Thoracic aorta (tissue), 2 donors: ENCODE data around the gene CPXM2. TPM values are rescaled to one million over a fixed set of nuclear protein-coding genes. Genes with fewer than 3 reads are reported as not detected.

Experiments
- ATAC-seq: fragments of 150-250 bp; one replicate; pipeline ENCODE4 v1.8.0; 2017; ENCODE audit warnings: low read depth; ENCODE audit not compliant: insufficient number of reproducible peaks, low FRiP score
- DNase-seq: peaks from one replicate; pipeline ENCODE4 v3.0.0-alpha.2; 2020; ENCODE audit warnings: low spot score
- H3K27ac ChIP-seq, 2 donors: fragments of 200-600 bp; sonication (generic); 1 replicate in 1 of 2; 2 replicates in 1 of 2; pipeline ENCODE4 v1.5.1; 2016; ENCODE audit warnings: mild to moderate bottlenecking in 2 of 2, moderate library complexity in 2 of 2
- H3K27me3 ChIP-seq: fragments of 200-600 bp; sonication (generic); replicated peaks from 2 replicates; pipeline ENCODE4 v1.6.0; 2016; ENCODE audit warnings: mild to moderate bottlenecking; ENCODE audit not compliant: insufficient read depth
- H3K36me3 ChIP-seq: fragments of 200-600 bp; sonication (generic); one replicate; pipeline ENCODE4 v1.5.1; 2016
- H3K4me1 ChIP-seq, 2 donors: fragments of 200-600 bp; sonication (generic); 1 replicate in 1 of 2; 2 replicates in 1 of 2; pipeline versions ENCODE4 v1.5.1 to v1.6.0; 2016; ENCODE audit warnings: low read depth in 2 of 2, mild to moderate bottlenecking in 1 of 2; ENCODE audit not compliant: control insufficient read depth in 1 of 2
- H3K4me3 ChIP-seq: fragments of 200-600 bp; sonication (generic); 2 replicates; pipeline ENCODE4 v1.5.1; 2016; ENCODE audit warnings: mild to moderate bottlenecking
- H3K9me3 ChIP-seq: fragments of 200-600 bp; sonication (generic); 2 replicates; pipeline ENCODE4 v1.5.1; 2016
- CTCF ChIP-seq: fragments of 200-600 bp; sonication (generic); IDR thresholded peaks from one replicate; pipeline ENCODE4 v1.5.1; 2019; ENCODE audit warnings: antibody characterized with exemption
- total RNA-seq, 2 donors: library from RNA; depleted of rRNA; stranded (reverse); fragments of >200 nt; gene quantifications; one replicate each; pipeline versions ENCODE4 v1.1.0 to v1.2.3, GENCODE V29; 2016

Gene CPXM2
- total RNA-seq, 2 donors from 2014 or later = 275 to 348 TPM

- Histone ChIP-seq H3K27me3 (no peaks in the 10 kb centered on the region), H3K4me3 (no peak overlapping the region), H3K4me1 (no peaks in the 10 kb centered on the region), H3K27ac (no peak overlapping the region), H3K36me3 (peaks cover 26% of the 10 kb centered on the region), H3K9me3 (no peaks in the 10 kb centered on the region)
- DNase-seq (no peak), ATAC-seq (no peak)
- TF ChIP-seq CTCF = no peak
Measured at GRCh38 chr10:123787566-123787965, 104.0 kb downstream of the CPXM2 start.

- no peak for ATAC-seq
- TF ChIP-seq CTCF = no peak
Measured at GRCh38 chr10:123786896-123787295, 104.7 kb downstream of the CPXM2 start.

GRCh38 chr10:123786306-123786705 lies 105.3 kb downstream of the CPXM2 start:
- H3K27me3 ChIP-seq = no peaks in the 10 kb centered on the region
- no peak for TF ChIP-seq CTCF
- H3K27ac ChIP-seq = no peak overlapping the region
- ATAC-seq = no peak
- no peaks in the 10 kb centered on the region for H3K4me1 ChIP-seq
- H3K36me3 ChIP-seq = peaks cover 17% of the 10 kb centered on the region
- no peak for DNase-seq
- no peak overlapping the region for H3K4me3 ChIP-seq
- no peaks in the 10 kb centered on the region for H3K9me3 ChIP-seq

More at GRCh38 chr10:123786896-123787295, 104.7 kb downstream of the CPXM2 start:
- peaks cover 21% of the 10 kb centered on the region for H3K36me3 ChIP-seq
- H3K4me3 ChIP-seq = no peak overlapping the region
- no peaks in the 10 kb centered on the region for H3K4me1 ChIP-seq
- H3K27me3 ChIP-seq = no peaks in the 10 kb centered on the region
- H3K9me3 ChIP-seq = no peaks in the 10 kb centered on the region
- DNase-seq = no peak
- no peak overlapping the region for H3K27ac ChIP-seq

- H3K36me3 ChIP-seq = peaks cover 14% of the 10 kb centered on the region
- ATAC-seq = no peak
- no peak overlapping the region for H3K4me3 ChIP-seq
- DNase-seq = no peak
- H3K9me3 ChIP-seq = no peaks in the 10 kb centered on the region
- no peak overlapping the region for H3K27ac ChIP-seq
- no peaks in the 10 kb centered on the region for H3K4me1 ChIP-seq
- no peak for TF ChIP-seq CTCF
- no peaks in the 10 kb centered on the region for H3K27me3 ChIP-seq
Measured at GRCh38 chr10:123784646-123785045, 107.0 kb downstream of the CPXM2 start.

- Histone ChIP-seq H3K9me3 (no peaks in the 10 kb centered on the region), H3K27me3 (no peaks in the 10 kb centered on the region), H3K36me3 (peaks cover 14% of the 10 kb centered on the region), H3K27ac (no peak overlapping the region), H3K4me3 (no peak overlapping the region), H3K4me1 (no peaks in the 10 kb centered on the region)
- no peak for ATAC-seq
- DNase-seq = no peak
- no peak for TF ChIP-seq CTCF
Measured at GRCh38 chr10:123784216-123784615, 107.4 kb downstream of the CPXM2 start.
